HL-60 (cell line): ENCODE results near the gene RANBP3.

Source experiments
- DNase-seq, 2 experiments: peaks; one replicate each; pipeline ENCODE4 v3.0.0-alpha.2; 2010 to 2020; ENCODE audit warnings: low read depth in 1 of 2, low spot score in 1 of 2
- H3K27ac ChIP-seq: fragments of 250-450 bp; sonication (Bioruptor Pico); replicated peaks from 2 replicates; pipeline ENCODE4 v1.5.1; 2020; ENCODE audit warnings: mild to moderate bottlenecking, moderate library complexity
- H3K27me3 ChIP-seq: fragments of 250-450 bp; sonication (Bioruptor Pico); 2 replicates; pipeline ENCODE4 v1.5.1; 2021; ENCODE audit warnings: mild to moderate bottlenecking, moderate library complexity; ENCODE audit not compliant: insufficient read depth, poor library complexity, severe bottlenecking
- H3K4me3 ChIP-seq: replicated peaks from 2 replicates; pipeline ENCODE4 v1.5.1; 2011; ENCODE audit warnings: mild to moderate bottlenecking, control low read depth, low read length; ENCODE audit not compliant: insufficient read depth
- GABPA ChIP-seq: IDR thresholded peaks from 2 replicates; pipeline ENCODE4 v1.6.1; 2012; ENCODE audit warnings: low read depth
- POLR2AphosphoS5 ChIP-seq: IDR thresholded peaks from 2 replicates; pipeline ENCODE4 v1.6.1; 2012; ENCODE audit warnings: low read depth
- REST ChIP-seq: IDR thresholded peaks from 2 replicates; pipeline ENCODE4 v1.6.1; 2012; ENCODE audit warnings: low read depth; ENCODE audit not compliant: insufficient replicate concordance
- SPI1 ChIP-seq: IDR thresholded peaks from 2 replicates; pipeline ENCODE4 v1.6.1; 2012; ENCODE audit warnings: low read depth, mild to moderate bottlenecking, borderline replicate concordance
- TF ChIP-seq, protein P1 (sequence below): IDR thresholded peaks from one replicate; pipeline ENCODE4 v1.5.1; 2011; ENCODE audit warnings: low read length, control low read depth, inconsistent platforms; ENCODE audit not compliant: insufficient read depth

The RANBP3 gene

GRCh38 chr19:6014551-6015135, 36.7 kb upstream of the RANBP3 start:
- H3K27ac ChIP-seq: no peak overlapping the region
- no peak for TF ChIP-seq SPI1
- TF ChIP-seq, protein P1, sequence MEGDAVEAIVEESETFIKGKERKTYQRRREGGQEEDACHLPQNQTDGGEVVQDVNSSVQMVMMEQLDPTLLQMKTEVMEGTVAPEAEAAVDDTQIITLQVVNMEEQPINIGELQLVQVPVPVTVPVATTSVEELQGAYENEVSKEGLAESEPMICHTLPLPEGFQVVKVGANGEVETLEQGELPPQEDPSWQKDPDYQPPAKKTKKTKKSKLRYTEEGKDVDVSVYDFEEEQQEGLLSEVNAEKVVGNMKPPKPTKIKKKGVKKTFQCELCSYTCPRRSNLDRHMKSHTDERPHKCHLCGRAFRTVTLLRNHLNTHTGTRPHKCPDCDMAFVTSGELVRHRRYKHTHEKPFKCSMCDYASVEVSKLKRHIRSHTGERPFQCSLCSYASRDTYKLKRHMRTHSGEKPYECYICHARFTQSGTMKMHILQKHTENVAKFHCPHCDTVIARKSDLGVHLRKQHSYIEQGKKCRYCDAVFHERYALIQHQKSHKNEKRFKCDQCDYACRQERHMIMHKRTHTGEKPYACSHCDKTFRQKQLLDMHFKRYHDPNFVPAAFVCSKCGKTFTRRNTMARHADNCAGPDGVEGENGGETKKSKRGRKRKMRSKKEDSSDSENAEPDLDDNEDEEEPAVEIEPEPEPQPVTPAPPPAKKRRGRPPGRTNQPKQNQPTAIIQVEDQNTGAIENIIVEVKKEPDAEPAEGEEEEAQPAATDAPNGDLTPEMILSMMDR: no peak
- TF ChIP-seq REST: no peak
- no peaks in the 10 kb centered on the region for H3K27me3 ChIP-seq
- H3K4me3 ChIP-seq: no peak overlapping the region
- no peak for DNase-seq

- Histone ChIP-seq H3K27ac (no peak overlapping the region), H3K27me3 (no peaks in the 10 kb centered on the region), H3K4me3 (no peak overlapping the region)
- DNase-seq: no peak
- no peak for TF ChIP-seq SPI1
- no peak for TF ChIP-seq POLR2AphosphoS5
- TF ChIP-seq GABPA: no peak
- TF ChIP-seq, protein P1: no peak
- TF ChIP-seq REST: no peak
Observed at GRCh38 chr19:6012426-6013170, 34.7 kb upstream of the RANBP3 start.

- TF ChIP-seq REST: no peak
- TF ChIP-seq POLR2AphosphoS5: no peak
- TF ChIP-seq GABPA: no peak
- no peak for TF ChIP-seq SPI1
- TF ChIP-seq, protein P1: no peak
- H3K27ac ChIP-seq: no peak overlapping the region
- DNase-seq: no peak
- no peaks in the 10 kb centered on the region for H3K27me3 ChIP-seq
- no peak overlapping the region for H3K4me3 ChIP-seq
Observed at GRCh38 chr19:6011794-6012193, 33.9 kb upstream of the RANBP3 start.
